Osteocyte (in vitro differentiated cells): ENCODE data around the gene LY6G6C. TPM values are rescaled to one million over a fixed set of nuclear protein-coding genes. Genes with fewer than 3 reads are reported as not detected.

Experiments
- DNase-seq: peaks from one replicate; pipeline ENCODE4 v3.0.0; 2021; ENCODE audit warnings: mixed read lengths; ENCODE audit not compliant: unreplicated experiment; ENCODE audit errors: extremely low spot score
- H3K27ac Mint-ChIP-seq: one replicate; pipeline ENCODE4 v1.8.0; 2021; ENCODE audit warnings: mild to moderate bottlenecking, mixed read lengths; ENCODE audit not compliant: unreplicated experiment
- H3K27me3 Mint-ChIP-seq: one replicate; pipeline ENCODE4 v1.8.0; 2021; ENCODE audit warnings: mixed read lengths; ENCODE audit not compliant: unreplicated experiment
- H3K36me3 Mint-ChIP-seq: one replicate; pipeline ENCODE4 v1.8.0; 2021; ENCODE audit warnings: mixed read lengths; ENCODE audit not compliant: unreplicated experiment
- H3K4me1 Mint-ChIP-seq: one replicate; pipeline ENCODE4 v1.8.0; 2021; ENCODE audit warnings: mixed read lengths; ENCODE audit not compliant: unreplicated experiment
- H3K4me3 Mint-ChIP-seq: one replicate; pipeline ENCODE4 v1.8.0; 2021; ENCODE audit warnings: mild to moderate bottlenecking, moderate library complexity, mixed read lengths; ENCODE audit not compliant: unreplicated experiment
- H3K9me3 Mint-ChIP-seq: one replicate; pipeline ENCODE4 v1.8.0; 2021; ENCODE audit warnings: mixed read lengths; ENCODE audit not compliant: unreplicated experiment
- CTCF ChIP-seq: fragments of 200-600 bp; sonication (generic); IDR thresholded peaks from 2 replicates; pipeline ENCODE4 v1.5.0; 2021; ENCODE audit warnings: antibody characterized with exemption, mild to moderate bottlenecking, moderate library complexity
- total RNA-seq: library from RNA; stranded (reverse); gene quantifications from 2 replicates; pipeline ENCODE4 v1.2.1, GENCODE V29; 2021

LY6G6C gene
- total RNA-seq, 1 donor from 2014 or later, result not detected

GRCh38 chr6:31737991-31738979, 16.7 kb upstream of the LY6G6C start:
- H3K27me3 Mint-ChIP-seq, result no peaks in the 10 kb centered on the region
- peaks cover 7% of the 10 kb centered on the region for H3K36me3 Mint-ChIP-seq
- peak overlapping the region; percentile 46 for H3K4me3 Mint-ChIP-seq
- peaks cover 52% of the 10 kb centered on the region for H3K4me1 Mint-ChIP-seq
- TF ChIP-seq CTCF, result peak; percentile 35
- H3K27ac Mint-ChIP-seq, result peak overlapping the region; percentile 96
- no peak for DNase-seq
- no peaks in the 10 kb centered on the region for H3K9me3 Mint-ChIP-seq

GRCh38 chr6:31737315-31737990, 15.9 kb upstream of the LY6G6C start:
- H3K27me3 Mint-ChIP-seq, result no peaks in the 10 kb centered on the region
- no peaks in the 10 kb centered on the region for H3K9me3 Mint-ChIP-seq
- DNase-seq, result no peak
- peaks cover 56% of the 10 kb centered on the region for H3K4me1 Mint-ChIP-seq
- H3K4me3 Mint-ChIP-seq, result peak overlapping the region; percentile 46
- H3K36me3 Mint-ChIP-seq, result peaks cover 9% of the 10 kb centered on the region
- TF ChIP-seq CTCF, result no peak
- H3K27ac Mint-ChIP-seq, result peak overlapping the region; percentile 96

- no peak for TF ChIP-seq CTCF
- Mint-ChIP-seq H3K36me3 (peaks cover 14% of the 10 kb centered on the region), H3K27ac (peak overlapping the region; percentile 96), H3K9me3 (no peaks in the 10 kb centered on the region), H3K27me3 (no peaks in the 10 kb centered on the region), H3K4me1 (peaks cover 58% of the 10 kb centered on the region), H3K4me3 (peak overlapping the region; percentile 99)
- no peak for DNase-seq
Observed at GRCh38 chr6:31736768-31737314, 15.3 kb upstream of the LY6G6C start.

- peaks cover 16% of the 10 kb centered on the region for H3K36me3 Mint-ChIP-seq
- no peaks in the 10 kb centered on the region for H3K9me3 Mint-ChIP-seq
- H3K27ac Mint-ChIP-seq, result peak within 1 kb of the TSS; percentile 96
- H3K27me3 Mint-ChIP-seq, result no peaks in the 10 kb centered on the region
- H3K4me1 Mint-ChIP-seq, result peaks cover 58% of the 10 kb centered on the region
- DNase-seq, result peak; percentile 93
- H3K4me3 Mint-ChIP-seq, result peak within 1 kb of the TSS; percentile 99
- TF ChIP-seq CTCF, result no peak
Observed at GRCh38 chr6:31736021-31736767, 14.6 kb upstream of the LY6G6C start, which contains the start of gene CLIC1. TSS of gene CLIC1 (minus strand) at chr6:31736530. CDS start at chr6:31736300, 230 bp downstream.
